Lung (tissue), 12 donors: Measurements from ENCODE around the gene PACRG. TPM values are rescaled to one million over a fixed set of nuclear protein-coding genes. Genes with fewer than 3 reads are reported as not detected.

ENCODE experiments used
- ATAC-seq: fragments of 200-7000 bp; cut with Tn5 transposase; one replicate; pipeline ENCODE4 v1.9.1; 2020; ENCODE audit warnings: moderate number of reproducible peaks; ENCODE audit not compliant: insufficient read depth, low FRiP score
- DNase-seq, 3 donors: peaks; one replicate each; pipeline ENCODE4 v3.0.0-alpha.2; 2013 to 2017
- H3K27ac ChIP-seq, 2 donors: one replicate each; pipeline ENCODE4 v1.5.1; 2013; ENCODE audit warnings: mild to moderate bottlenecking in 2 of 2, moderate library complexity in 2 of 2, control low read depth in 1 of 2, inconsistent platforms in 1 of 2, low read depth in 1 of 2, low read length in 1 of 2
- H3K27me3 ChIP-seq, 3 donors: one replicate each; pipeline ENCODE4 v1.5.1; 2013; ENCODE audit warnings: low read length in 2 of 3; ENCODE audit not compliant: control insufficient read depth in 3 of 3, insufficient read depth in 3 of 3
- H3K36me3 ChIP-seq, 4 donors: one replicate each; pipeline ENCODE4 v1.5.1; 2013; ENCODE audit warnings: low read length in 4 of 4, mild to moderate bottlenecking in 1 of 4, moderate library complexity in 1 of 4; ENCODE audit not compliant: control insufficient read depth in 4 of 4, insufficient read depth in 4 of 4
- H3K4me1 ChIP-seq, 5 donors: one replicate each; pipeline ENCODE4 v1.5.1; 2013; ENCODE audit warnings: low read length in 5 of 5, mild to moderate bottlenecking in 2 of 5, moderate library complexity in 1 of 5; ENCODE audit not compliant: control insufficient read depth in 5 of 5, insufficient read depth in 5 of 5
- H3K4me3 ChIP-seq: one replicate; pipeline ENCODE4 v1.5.1; 2013; ENCODE audit warnings: mild to moderate bottlenecking, control low read depth, moderate library complexity
- H3K9ac ChIP-seq, 2 donors: one replicate each; pipeline ENCODE4 v1.5.1; 2013; ENCODE audit warnings: low read length in 2 of 2, control low read depth in 1 of 2; ENCODE audit not compliant: insufficient read depth in 1 of 2
- H3K9me3 ChIP-seq, 4 donors: one replicate each; pipeline ENCODE4 v1.5.1; 2013; ENCODE audit warnings: low read length in 3 of 4, mild to moderate bottlenecking in 1 of 4, moderate library complexity in 1 of 4; ENCODE audit not compliant: control insufficient read depth in 4 of 4, insufficient read depth in 3 of 4
- WGBS, 2 donors: extraction: QIAGEN DNeasy Blood & Tissue Kit; methylation state at CpG; one replicate each; pipeline ENCODE4 v1.1.7; 2013; 5-methylcytosine and 5-hydroxymethylcytosine counted together
- polyA plus RNA-seq, 2 donors: library from polyadenylated mRNA; stranded (reverse); fragments of 200-250 nt; gene quantifications; one replicate each; pipeline ENCODE4 v1.2.1, GENCODE V29; 2013
- total RNA-seq, 2 donors: library from RNA; depleted of rRNA in 1 of 2; stranded (reverse); fragments of >200 nt in 1 of 2; gene quantifications; one replicate each; pipeline ENCODE4 v1.2.1, GENCODE V29; 2014 to 2021
- TF ChIP-seq, protein P1 (sequence below): IDR thresholded peaks from 2 replicates; pipeline ENCODE4 v1.5.1; 2012; ENCODE audit warnings: mild to moderate bottlenecking; ENCODE audit errors: control extremely low read depth, extremely low read depth
- donor health status: control.
- donor health status: control.
- donor health status: Bipolar disorder and iron deficiency.
- donor health status: healthy.
- donor health status: DM: yes; HTN: yes; CAD: no.

PACRG gene
- total and polyA plus RNA-seq, 4 donors: 3.8 to 26.6 (median 7.4) TPM

DNA sequence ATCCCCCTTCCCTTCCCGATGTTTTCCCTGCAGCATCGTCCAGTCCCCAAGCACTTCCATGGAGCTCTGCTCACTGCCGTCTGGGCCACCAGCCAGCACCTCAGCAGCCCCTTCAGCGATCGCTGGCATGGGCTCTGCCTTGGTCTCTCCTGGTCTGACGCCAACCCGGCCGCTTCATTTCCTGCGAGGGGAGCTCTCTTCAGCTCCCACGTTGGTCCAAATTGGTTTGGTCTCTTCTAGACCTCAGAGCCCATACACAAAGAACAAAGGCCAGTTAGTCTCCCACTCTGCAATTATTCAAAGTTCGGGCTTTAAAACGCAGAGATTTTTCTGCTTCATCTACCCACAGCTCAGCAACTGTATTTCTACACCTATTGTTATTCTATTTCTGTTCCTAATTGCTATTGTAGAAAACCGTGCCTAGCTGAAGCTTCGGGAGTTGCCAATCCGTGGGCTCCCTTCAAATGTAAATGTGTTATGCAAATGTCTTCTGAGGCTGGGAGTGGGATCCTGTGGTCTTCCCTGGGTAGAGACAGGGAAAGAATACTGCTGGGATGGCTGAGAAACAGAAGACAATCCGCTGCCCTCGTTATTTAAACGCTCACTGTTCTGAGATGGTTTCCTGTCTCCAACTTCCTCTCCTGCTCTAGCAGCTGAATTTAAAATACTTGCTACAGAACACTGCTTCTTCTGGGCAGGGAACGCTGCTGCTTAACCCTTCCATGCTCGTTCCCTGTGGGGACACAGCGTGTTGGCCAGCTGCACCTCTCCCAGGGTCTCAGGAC, 532.5 kb downstream of the PACRG start:
- 9 to 33% methylated on average over 21 of the region's 21 CpGs for WGBS, 2 donors
- TF ChIP-seq, protein P1, sequence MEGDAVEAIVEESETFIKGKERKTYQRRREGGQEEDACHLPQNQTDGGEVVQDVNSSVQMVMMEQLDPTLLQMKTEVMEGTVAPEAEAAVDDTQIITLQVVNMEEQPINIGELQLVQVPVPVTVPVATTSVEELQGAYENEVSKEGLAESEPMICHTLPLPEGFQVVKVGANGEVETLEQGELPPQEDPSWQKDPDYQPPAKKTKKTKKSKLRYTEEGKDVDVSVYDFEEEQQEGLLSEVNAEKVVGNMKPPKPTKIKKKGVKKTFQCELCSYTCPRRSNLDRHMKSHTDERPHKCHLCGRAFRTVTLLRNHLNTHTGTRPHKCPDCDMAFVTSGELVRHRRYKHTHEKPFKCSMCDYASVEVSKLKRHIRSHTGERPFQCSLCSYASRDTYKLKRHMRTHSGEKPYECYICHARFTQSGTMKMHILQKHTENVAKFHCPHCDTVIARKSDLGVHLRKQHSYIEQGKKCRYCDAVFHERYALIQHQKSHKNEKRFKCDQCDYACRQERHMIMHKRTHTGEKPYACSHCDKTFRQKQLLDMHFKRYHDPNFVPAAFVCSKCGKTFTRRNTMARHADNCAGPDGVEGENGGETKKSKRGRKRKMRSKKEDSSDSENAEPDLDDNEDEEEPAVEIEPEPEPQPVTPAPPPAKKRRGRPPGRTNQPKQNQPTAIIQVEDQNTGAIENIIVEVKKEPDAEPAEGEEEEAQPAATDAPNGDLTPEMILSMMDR: no peak
- peaks cover 0 to 12% (median 6%) of the 10 kb centered on the region in 5 donors for H3K4me1 ChIP-seq
- ATAC-seq (no peak), DNase-seq (peak; percentile 80 to 90 (median 84))
- H3K27ac ChIP-seq: peak overlapping the region in 1 of 2 donors; percentile 64
- no peaks in the 10 kb centered on the region for H3K27me3 ChIP-seq
- no peaks in the 10 kb centered on the region for H3K36me3 ChIP-seq
- H3K9ac ChIP-seq: peak overlapping the region; percentile 8 to 59
- H3K9me3 ChIP-seq: no peaks in the 10 kb centered on the region
- H3K4me3 ChIP-seq: no peak overlapping the region

DNA sequence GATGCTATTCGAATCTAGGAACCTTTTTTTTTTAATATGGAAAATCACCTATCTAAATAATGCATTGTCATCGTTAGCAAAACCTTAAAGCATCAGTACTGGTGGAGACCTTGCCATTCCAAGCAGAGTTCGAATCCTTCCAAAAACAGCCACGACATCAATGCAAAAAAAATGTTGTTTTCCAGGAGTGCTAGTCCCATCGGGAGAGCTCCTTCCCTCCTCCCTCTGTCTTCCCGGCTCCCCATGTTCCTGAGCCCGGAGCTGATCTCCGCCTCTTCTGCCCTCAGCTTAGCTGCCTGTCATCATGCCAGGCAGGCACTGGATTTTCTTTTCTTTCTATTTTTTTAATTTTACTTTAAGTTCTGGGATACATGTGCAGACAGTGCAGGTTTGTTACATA, 533.1 kb downstream of the PACRG start:
- Histone ChIP-seq H3K4me3 (no peak overlapping the region), H3K27me3 (no peaks in the 10 kb centered on the region), H3K36me3 (no peaks in the 10 kb centered on the region), H3K9ac (peak overlapping the region; percentile 8 to 59), H3K9me3 (no peaks in the 10 kb centered on the region), H3K27ac (peak overlapping the region in 1 of 2 donors; percentile 64), H3K4me1 (peaks cover 0 to 12% (median 6%) of the 10 kb centered on the region in 5 donors)
- DNase-seq (no peak), ATAC-seq (no peak)
- 28 to 34% methylated on average over 8 of the region's 8 CpGs for WGBS, 2 donors
- TF ChIP-seq, protein P1: no peak

DNA sequence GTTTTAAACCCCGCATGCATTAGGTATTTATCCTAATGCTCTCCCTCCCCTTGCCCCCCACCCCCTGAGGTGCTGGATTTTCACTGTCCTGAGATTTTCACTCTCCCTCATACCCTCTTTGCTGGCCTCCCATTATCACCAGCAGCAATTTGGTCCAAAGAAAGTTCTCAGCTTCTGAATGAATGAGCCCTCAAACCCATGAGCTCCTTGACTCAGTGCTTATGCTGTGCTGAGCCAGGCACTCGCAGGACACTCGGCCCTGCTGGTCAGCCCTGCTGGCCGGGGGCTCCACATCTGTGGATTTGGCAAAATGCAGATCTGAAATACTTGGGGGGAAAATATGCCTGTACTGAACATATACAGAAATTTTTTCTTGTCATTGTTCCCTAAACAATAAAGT, 533.6 kb downstream of the PACRG start:
- Histone ChIP-seq H3K9ac (no peak overlapping the region), H3K27me3 (no peaks in the 10 kb centered on the region), H3K9me3 (no peaks in the 10 kb centered on the region), H3K27ac (no peak overlapping the region), H3K4me1 (peaks cover 0 to 12% (median 6%) of the 10 kb centered on the region in 5 donors), H3K36me3 (no peaks in the 10 kb centered on the region), H3K4me3 (no peak overlapping the region)
- no peak for ATAC-seq
- no peak for DNase-seq
- TF ChIP-seq, protein P1: no peak
- 84 to 89% methylated on average over 4 of the region's 4 CpGs for WGBS, 2 donors
